Erythroblast (primary cell): ENCODE data around the gene PAQR8.

Source experiments
- GATA1 ChIP-seq: IDR thresholded peaks from 2 replicates; pipeline ENCODE4 v1.6.1; 2011; ENCODE audit warnings: low read depth, mild to moderate bottlenecking, control low read depth, low read length, moderate library complexity
- POLR2A ChIP-seq: IDR thresholded peaks from 2 replicates; pipeline ENCODE4 v1.6.1; 2011; ENCODE audit warnings: mild to moderate bottlenecking, low read length

GRCh38 chr6:52392944-52393343 is 31.0 kb downstream of the PAQR8 start:
- TF ChIP-seq POLR2A (no peak), GATA1 (no peak)
